ENCODE measurements around the gene CERKL.

- no peak for TF ChIP-seq POLR2A (IDR thresholded peaks at IDR 0.05)
- TF ChIP-seq CTCF (IDR thresholded peaks at IDR 0.05): no peak
Measured at GRCh38 chr2:181588546-181588945, 68.4 kb downstream of the CERKL start.
